GM18517 (cell line): ENCODE data around the gene BMP7.
"Not testable (repeated sequence)": the region's sequence is repeated elsewhere in the genome, so short reads cannot be mapped to it uniquely, and the experiment has no call there.

Source experiments
- ATAC-seq: cut with Tn5 transposase; IDR thresholded peaks from one replicate; pipeline ENCODE4 v1.9.1; 2021; ENCODE audit warnings: mild to moderate bottlenecking, moderate library complexity; ENCODE audit not compliant: unreplicated experiment

Gene BMP7

DNA sequence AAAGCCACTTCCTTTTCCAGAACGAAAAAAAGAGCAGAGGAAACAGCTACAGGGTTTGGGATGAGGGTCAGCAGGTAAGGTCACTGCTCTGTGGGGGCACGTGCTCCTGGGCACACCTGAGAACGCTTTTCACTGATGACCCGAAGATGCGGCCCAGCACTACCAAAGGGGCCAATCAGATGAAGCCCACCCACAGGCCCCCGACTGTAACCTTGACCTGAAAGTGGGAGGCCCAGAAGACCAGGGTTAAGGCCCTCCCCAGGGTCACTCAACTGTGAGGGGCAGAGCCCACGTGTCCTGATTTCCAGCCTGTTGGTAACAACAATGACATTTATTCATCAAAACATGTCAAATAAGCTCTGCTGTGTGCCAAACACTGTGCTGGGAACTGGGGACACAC lies 108.0 kb downstream of the BMP7 start:
- ATAC-seq, result no peak

GRCh38 chr20:57157787-57158186 lies 108.7 kb downstream of the BMP7 start:
- not testable (repeated sequence) for ATAC-seq

- no peak for ATAC-seq
Observed at GRCh38 chr20:57157106-57157691, 109.2 kb downstream of the BMP7 start.

- ATAC-seq, result no peak
Observed at GRCh38 chr20:57156011-57156729, 110.3 kb downstream of the BMP7 start.

GRCh38 chr20:57155415-57155814 lies 111.0 kb downstream of the BMP7 start:
- no peak for ATAC-seq

- ATAC-seq, result no peak
Observed at GRCh38 chr20:57153238-57153905, 113.1 kb downstream of the BMP7 start.

GRCh38 chr20:57152557-57152956 lies 113.9 kb downstream of the BMP7 start:
- ATAC-seq, result no peak

- ATAC-seq, result no peak
Observed at GRCh38 chr20:57150559-57150958, 115.9 kb downstream of the BMP7 start.

DNA sequence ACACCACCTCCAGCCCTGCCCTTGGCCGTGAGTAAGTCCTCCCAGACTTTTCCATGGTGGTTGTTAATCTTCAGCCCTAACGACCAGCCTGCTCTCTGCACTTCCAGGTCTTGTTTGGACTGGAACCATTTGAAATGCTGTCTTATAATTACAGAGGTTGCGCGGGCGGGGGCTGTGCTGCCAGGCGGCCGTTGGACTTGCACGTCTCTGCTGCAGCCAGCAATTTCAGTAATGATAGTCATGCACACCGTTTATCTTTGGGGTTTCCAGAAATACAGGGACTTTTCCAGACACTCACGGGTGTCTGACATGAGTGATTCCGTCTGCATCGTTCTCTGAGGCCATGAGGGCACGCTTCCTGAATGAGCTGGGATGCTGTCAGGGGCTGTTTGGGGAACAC lies 118.2 kb downstream of the BMP7 start:
- ATAC-seq, result no peak

DNA sequence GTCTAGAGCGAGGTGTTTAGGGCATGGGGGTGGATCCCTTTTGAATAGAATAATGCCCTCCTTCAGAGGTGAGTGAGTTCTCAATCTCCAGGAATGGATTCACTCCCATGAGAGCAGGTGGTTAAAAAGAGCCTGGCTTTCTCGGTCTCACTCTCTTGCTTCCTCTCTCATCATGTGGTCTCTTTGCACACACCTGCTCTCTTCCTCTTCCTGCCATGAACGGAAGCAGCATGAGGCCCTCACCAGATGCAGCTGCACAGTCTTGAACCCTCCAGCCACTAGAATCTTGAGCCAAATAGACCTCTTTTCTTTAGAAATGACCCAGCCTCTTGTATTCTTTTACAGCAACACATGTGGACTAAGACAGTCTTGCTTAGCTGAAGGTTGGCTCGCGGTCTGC lies 119.3 kb downstream of the BMP7 start:
- ATAC-seq, result no peak

DNA sequence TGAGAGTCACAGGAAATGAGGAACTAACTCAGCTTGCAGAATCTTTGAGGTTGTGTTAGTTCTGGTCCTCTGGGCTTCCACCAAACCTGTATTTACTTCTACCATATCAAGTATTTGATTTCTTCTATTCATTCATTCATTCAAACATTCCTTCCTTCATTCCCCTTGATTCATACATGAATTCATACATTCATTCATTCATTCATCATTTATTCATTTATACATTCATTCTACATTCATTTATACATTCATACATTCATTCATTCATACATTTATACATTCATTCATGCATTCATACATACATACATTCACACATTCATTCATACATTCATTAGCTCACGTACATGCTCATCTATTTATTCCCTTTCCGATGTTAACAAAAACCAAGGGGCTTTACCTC lies 120.3 kb downstream of the BMP7 start:
- ATAC-seq, result no peak

- no peak for ATAC-seq
Observed at GRCh38 chr20:57145089-57145631, 121.3 kb downstream of the BMP7 start.

GRCh38 chr20:57143173-57143572 lies 123.3 kb downstream of the BMP7 start:
- no peak for ATAC-seq

GRCh38 chr20:57142667-57143066 lies 123.8 kb downstream of the BMP7 start:
- no peak for ATAC-seq

GRCh38 chr20:57141492-57141891 lies 124.9 kb downstream of the BMP7 start:
- ATAC-seq, result no peak

- no peak for ATAC-seq
Observed at GRCh38 chr20:57140416-57140965, 126.0 kb downstream of the BMP7 start.

- ATAC-seq, result no peak
Observed at GRCh38 chr20:57139342-57140093, 126.9 kb downstream of the BMP7 start.

DNA sequence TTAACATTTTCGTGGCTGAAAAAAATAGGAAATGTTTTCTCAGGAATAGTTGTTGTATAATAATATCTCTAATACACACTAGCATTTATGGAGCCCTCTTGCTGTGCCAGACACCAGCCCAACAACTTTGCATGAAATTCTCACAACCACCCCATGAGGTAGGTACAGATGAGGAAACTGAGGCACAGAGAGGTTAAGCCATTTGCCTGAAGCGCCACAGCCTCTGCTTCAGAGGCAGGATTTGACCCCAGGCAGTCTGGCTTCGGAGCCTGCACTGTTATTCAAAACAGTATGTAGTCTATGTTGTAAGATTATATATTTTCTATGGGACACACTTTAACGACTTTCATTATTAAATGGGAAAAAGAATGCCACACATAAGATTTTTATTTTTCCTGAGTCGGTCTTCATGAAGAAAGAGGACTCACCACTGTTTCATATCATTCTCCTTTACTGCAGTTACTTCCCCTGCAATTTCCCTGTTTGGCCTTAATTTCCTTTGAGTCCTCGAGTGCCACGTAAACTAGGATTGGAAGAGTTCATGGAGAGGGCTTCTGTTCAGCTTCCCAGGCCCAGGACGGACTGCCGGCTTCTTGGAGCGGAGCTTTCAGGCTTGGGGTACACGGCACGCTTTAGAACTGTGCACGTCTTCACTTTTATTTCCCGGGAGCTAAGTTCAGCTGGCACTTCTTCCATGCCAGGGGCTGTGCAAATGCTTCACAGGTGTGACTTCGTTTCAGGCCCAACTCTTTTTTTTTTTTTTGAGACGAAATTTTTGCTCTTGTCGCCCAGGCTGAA lies 128.0 kb downstream of the BMP7 start:
- no peak for ATAC-seq

DNA sequence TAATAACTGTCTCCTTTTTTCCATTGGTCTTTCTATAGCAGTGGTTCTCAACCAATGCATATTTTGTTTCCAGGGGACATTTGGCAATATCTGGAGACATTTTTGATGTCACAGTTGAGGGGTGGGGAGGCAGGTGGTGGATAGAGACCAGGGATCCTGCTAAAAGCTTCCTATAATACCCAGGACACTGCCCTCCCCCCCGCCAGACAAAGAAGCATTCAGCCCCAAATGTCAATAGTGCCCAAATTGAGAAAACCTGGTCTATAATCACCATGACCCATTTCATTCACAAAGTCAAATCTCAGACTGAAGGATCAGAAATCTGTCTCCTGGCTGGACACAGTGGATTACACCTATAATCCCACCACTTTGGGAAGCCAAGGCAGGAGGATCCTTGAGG lies 128.8 kb downstream of the BMP7 start:
- ATAC-seq, result no peak

DNA sequence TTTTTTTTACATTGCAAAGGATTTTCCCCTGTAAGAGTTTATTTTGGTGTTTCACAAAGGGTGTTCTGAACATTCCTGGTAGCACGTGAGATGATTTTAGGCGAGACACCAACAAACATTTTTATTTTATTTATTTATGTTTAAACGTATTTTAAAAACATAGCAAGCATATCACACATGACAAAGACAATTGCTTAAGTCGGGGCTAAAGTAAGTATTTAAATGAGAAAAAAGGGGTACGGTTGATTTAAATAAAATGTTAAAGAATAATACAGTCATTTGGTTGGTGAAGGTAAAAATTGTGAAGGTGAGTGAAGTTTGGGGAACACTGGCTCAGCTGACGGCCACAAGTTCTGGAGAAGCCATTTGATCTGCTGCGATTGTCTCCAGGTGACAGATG lies 129.7 kb downstream of the BMP7 start:
- ATAC-seq, result no peak
